Stimulated activated CD4-positive, alpha-beta T cell treated with anti-CD3 and anti-CD28 coated beads, Interleukin-1b, Interleukin-23, amount 100 ng/mL, for 1 hour (primary cell): ENCODE measurements around the gene HEYL.

Experiments used
- DNase-seq, 2 donors: peaks; one replicate each; pipeline ENCODE4 v3.0.0-alpha.2; 2020; ENCODE audit warnings: low read depth in 2 of 2

The HEYL gene

GRCh38 chr1:39639305-39640130 lies at the start of gene HEYL:
Gene HEYL, minus strand, starts transcription at chr1:39639643. Its CDS starts 18 bp downstream, at chr1:39639625.
- DNase-seq = peak; percentile 9 to 67

- no peak for DNase-seq
These were observed 49.8 kb upstream of the HEYL start for GRCh38 chr1:39689214-39689613.

- DNase-seq = no peak
These were observed 49.3 kb upstream of the HEYL start for GRCh38 chr1:39688706-39689105.

GRCh38 chr1:39687243-39687642 lies 47.8 kb upstream of the HEYL start:
- DNase-seq = no peak

- DNase-seq = no peak
These were observed 45.6 kb upstream of the HEYL start for GRCh38 chr1:39685071-39685470.

GRCh38 chr1:39684313-39684664 lies 44.8 kb upstream of the HEYL start:
- no peak for DNase-seq

- no peak for DNase-seq
These were observed 44.3 kb upstream of the HEYL start for GRCh38 chr1:39683591-39684312.

- no peak for DNase-seq
These were observed 42.6 kb upstream of the HEYL start for GRCh38 chr1:39681999-39682398.

- no peak for DNase-seq
These were observed 41.9 kb upstream of the HEYL start for GRCh38 chr1:39681294-39681693.

- no peak for DNase-seq
These were observed 41.3 kb upstream of the HEYL start for GRCh38 chr1:39680751-39681150.

GRCh38 chr1:39679821-39680220 lies 40.4 kb upstream of the HEYL start:
- DNase-seq = no peak

GRCh38 chr1:39678889-39679288 lies 39.4 kb upstream of the HEYL start:
- DNase-seq = no peak

- DNase-seq = no peak
These were observed 38.2 kb upstream of the HEYL start for GRCh38 chr1:39677645-39678044.

- DNase-seq = no peak
These were observed 37.6 kb upstream of the HEYL start for GRCh38 chr1:39676948-39677548.

- DNase-seq = no peak
These were observed 35.8 kb upstream of the HEYL start for GRCh38 chr1:39675220-39675619.

- DNase-seq = no peak
These were observed 33.8 kb upstream of the HEYL start for GRCh38 chr1:39673215-39673614.

- DNase-seq = no peak
These were observed 33.1 kb upstream of the HEYL start for GRCh38 chr1:39672551-39672947.

GRCh38 chr1:39671793-39672550 lies 32.5 kb upstream of the HEYL start, which contains the start of gene NT5C1A:
Gene NT5C1A, minus strand, starts transcription at chr1:39672107. Its CDS starts 69 bp downstream, at chr1:39672038.
- no peak for DNase-seq

GRCh38 chr1:39671433-39671792 lies 32.0 kb upstream of the HEYL start:
- no peak for DNase-seq

- DNase-seq = no peak
These were observed 31.2 kb upstream of the HEYL start for GRCh38 chr1:39670689-39671088.

GRCh38 chr1:39668894-39669293 lies 29.5 kb upstream of the HEYL start:
- DNase-seq = no peak

- DNase-seq = no peak
These were observed 28.7 kb upstream of the HEYL start for GRCh38 chr1:39668111-39668510.
